GM21576 (cell line): Measurements from ENCODE around the gene CCNF.

Experiments
- ATAC-seq: cut with Tn5 transposase; IDR thresholded peaks from one replicate; pipeline ENCODE4 v1.9.1; 2021; ENCODE audit warnings: mild to moderate bottlenecking, moderate library complexity; ENCODE audit not compliant: unreplicated experiment

Gene CCNF

DNA sequence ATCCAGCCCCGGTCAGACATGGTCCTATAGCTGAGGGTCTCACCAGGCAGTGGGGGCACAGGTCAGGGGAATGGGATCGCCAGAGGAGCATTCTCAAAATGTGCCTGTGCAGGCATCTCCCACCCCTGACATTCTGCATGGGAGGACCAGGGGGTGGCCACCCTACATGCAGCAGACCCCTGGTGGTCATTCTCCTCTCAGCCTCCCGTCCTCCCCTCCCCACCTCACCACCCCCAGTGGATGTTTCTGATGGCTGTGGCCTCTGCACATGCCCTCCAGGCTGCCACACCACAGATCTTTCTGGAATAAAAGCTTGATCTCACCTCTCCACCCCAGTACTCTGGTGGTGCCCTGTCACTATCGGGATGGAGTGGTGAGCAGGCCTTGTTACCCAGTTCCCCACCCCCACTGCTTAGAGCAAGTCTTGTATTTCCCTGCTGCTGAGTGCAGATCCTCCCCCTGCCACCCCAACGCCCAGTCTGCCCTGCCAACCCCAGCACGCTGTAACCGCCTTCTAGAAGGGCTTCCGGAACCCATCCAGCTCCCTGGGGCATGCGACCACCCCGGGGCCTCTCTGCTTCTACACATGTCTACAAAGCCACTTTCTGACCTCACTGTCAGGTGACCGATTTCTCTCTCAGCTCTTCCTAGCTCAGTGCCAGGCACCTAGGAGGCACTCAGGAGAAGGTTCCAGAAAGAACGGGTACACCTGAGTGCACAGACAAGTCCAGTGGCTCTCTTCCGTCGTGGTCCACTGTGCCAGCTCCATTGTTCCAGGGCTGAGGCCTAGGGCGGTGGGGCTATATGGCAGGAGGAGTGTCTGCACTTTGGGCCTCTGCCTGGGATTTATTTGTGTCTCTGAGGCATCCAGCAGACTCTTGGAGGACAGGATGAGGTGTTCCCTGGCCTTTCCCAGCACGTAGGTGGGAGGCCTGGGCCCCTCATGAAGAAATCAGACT, 55.0 kb downstream of the CCNF start:
- ATAC-seq = no peak

DNA sequence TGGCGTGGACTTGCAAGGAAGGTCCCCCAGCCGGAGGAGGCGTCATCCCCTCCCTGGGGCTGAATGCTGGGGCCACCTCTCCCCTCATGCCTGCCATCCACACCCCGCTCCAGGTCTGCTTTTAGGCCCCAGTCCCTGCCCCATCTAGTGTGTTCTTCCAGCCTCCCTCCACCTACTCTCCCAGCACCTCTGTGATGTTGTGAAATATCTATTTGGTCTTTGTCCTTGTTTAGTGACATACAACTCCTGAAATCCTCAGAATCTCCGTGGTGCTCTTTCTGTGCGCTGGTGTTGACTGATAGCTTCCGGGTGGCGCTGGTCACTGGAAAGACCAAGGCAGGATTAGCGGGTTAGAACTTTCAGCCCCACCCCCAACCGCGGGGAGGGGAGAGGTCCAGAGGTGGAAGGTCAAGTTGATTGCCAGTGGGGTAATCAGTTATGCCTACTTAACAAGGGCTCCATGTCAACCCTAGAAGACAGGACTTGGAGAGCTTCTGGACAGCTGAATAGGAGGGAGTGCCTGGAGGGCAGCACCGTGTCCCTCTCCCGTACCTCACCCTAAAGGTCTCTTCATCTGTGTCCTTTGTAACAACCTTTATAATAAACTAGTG, 55.8 kb downstream of the CCNF start:
- ATAC-seq = no peak

DNA sequence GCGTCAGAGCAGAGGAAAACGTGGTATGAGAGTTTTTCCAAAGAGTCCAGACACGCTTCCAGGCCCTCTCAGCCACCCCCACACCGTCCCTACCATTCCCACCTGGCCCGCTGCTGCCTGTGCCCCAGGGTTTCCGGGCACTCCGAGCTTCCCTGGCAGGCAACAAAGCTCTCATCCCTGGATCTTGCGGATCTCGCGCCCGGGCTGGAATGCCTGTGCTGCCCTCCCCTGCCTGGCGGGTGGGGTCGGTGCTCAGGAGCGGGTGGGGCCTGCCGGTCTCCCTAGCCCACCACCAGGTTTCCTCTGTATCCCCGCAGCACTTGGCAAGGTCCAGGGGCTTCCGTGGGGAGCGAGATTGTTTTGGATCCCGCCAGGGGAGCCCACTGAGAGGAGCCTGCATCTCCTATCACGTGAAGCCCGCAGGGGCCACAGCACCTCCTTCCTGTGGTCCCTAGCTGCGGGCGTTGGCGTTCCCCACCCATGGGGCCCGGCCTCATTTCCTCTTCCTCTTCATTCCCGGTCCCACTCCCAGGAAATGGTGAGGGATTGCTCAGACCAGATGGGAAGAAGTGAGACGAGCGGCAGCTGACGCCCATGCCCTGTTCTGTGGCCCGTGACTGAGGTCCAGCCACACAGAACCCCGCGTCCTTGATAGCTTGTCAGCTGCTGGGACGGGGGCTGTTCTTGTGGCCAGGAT, 56.7 kb downstream of the CCNF start:
- ATAC-seq = no peak

DNA sequence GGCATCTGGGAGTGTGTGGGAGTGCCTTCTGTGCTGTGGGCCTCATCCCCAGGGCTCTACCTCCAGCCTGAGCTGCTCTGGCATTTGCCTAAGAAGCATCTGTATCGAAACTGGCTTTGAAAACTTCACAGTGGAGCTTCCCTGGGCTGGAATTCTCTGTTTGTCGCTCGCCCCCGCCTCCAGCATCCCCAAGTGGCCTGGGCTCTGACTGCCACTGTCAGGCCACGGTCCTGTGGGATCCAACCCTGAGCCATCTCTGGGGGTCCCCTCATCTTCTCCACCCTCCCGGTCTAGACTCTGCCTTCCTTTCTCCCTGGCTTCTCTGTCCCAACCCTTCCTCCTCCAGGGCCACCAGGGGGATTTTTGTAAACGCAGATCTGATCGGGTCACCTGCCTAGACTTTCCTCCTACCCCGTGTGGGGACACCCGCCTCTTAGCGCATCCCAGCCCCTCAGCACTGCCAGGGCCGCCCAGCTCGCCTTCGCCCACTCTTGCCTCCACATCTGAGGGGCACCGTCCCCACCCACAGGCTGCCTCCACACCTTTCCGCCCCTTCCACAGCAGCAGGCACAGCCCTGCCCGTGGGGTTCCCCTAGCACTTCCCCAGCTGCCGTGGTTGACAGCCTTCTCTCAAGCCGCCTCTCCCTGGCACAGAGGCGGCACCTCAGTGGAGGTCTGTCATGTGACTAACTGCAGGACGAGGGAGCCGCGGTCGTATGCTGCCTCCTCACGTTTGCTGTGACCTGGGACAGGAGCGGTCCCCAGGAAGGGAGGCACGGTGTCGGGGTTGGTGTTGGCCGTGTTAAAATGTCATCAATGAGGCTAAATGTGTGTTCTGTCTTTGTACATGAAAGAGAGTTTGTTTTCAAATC, 57.6 kb downstream of the CCNF start:
- no peak for ATAC-seq

DNA sequence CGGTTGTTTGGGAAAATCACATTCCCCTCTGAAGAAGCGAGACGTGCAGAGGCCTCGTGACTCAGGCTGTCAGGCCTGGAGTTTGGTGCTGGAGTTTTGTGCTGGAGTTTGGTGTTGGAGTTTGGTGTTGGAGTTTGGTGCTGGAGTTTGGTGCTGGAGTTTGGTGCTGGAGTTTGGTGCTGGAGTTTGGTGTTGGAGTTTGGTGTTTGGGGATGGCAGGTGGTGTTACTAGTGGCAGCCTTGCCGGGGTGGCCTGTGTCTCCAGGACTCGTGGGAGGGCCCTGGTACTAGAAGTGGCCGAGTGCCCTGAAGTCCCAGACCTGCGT, 58.2 kb downstream of the CCNF start:
- ATAC-seq = no peak

DNA sequence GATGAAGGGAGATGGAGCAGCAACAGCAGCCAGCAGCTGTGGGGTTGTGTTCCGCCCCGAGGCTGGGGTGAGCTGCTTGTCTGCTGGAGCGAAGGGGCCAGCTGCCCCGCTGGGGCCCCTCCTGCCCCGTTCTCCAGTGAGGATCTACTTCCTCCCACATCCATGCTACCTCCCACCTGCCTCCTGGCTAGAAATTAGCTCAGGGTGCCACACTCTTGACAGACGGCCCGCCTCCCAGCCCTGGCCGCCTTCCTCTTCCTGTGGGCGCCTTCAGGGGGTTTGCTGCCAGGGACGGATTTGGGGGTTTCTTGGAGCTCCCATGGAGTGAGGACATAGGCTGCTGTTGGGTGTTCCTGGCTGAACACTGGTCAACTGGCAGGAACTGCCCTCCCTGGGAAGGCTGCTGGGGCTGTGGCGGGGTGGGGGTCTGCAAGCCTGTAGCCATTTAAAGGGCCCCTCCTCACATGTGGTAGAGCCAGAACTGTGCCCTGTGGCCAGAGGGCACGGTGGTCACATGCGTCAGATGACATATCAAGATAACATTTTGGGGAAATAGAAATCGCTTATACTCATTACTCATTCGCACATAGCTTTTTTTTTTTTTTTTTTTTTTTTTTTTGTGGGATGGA, 58.8 kb downstream of the CCNF start:
- ATAC-seq = no peak

DNA sequence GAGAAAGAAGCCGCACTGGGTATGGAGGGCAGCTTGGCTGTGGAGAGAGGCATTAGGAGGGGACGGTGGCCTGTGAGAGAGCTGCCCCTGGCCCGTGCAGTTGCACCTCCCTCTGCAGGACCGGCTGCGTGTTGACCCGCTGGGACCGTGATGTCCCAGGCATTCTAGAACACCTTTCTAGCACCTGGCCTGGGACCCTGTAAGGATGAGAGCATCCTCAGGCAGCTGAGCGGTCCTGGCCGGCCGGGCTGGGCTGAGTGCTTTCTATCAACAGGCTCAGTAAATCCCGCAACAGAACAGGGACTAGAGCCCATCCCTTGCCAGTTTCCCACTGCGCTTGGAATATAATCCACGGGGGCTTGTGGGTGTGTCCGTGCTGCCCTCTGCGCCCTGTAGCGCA, 60.3 kb downstream of the CCNF start:
- ATAC-seq = no peak

DNA sequence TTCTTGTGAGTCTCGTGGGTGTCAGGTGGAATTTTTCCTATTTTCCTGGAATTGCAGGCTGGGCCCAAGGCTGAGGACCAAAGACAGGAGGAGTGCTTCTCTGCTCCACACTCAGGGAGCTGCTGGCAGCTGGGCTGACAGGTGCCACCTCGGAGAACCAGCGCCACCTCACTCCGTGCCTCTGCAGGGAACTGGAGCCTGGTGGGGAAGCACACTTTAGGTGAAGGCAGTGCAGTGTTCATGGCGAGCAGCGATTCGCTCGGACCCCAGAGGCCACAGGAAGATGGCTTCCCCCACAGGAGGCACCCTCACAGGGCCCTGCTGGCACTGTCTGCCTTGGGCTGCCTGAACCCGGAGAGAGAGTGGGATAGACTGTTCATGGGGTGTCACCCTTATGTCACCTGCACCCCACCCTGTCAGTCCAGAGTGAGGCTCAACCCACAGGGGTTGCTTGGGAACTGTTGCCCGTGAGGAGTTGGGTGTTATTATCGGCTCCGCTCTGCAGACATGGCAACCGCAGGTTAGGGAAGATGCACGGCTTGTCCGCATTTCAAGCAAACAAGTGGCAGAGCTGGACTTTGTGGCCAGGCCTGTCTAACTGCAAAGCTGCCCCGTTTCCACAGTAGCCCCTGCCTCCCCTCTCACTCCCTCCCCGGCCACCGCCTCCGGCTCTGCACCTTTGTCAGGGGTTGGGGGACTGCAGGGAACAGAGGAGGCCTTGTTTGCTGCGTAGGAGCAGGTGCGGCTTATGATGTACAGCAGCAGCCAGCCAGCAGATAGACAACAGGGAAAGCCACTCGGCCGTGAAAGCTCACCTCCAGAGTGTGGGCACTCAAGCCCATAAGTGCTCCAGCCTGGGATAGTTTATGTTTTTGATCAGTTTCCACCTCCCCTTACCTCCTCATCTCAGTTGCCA, 61.2 kb downstream of the CCNF start:
- ATAC-seq = no peak

DNA sequence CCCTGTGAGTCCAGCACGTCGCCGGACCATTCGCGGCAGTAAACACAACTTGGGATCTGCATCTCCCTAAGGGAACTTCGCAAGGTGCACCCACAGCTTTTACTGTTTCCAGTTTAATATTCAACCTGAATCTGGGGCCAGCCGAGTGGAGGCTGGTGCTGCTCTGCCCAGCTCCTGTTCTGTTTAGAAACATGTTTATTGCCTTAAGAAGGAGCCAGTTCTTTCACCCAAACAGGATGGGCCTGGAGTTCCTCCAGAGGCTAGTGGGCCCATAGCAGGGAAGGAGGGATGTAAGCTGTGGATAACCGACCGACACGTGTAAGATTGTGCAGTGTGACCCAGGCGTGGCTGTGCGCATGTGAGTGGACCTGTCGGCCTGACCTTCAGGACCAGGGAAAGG, 63.0 kb downstream of the CCNF start:
- ATAC-seq = no peak

DNA sequence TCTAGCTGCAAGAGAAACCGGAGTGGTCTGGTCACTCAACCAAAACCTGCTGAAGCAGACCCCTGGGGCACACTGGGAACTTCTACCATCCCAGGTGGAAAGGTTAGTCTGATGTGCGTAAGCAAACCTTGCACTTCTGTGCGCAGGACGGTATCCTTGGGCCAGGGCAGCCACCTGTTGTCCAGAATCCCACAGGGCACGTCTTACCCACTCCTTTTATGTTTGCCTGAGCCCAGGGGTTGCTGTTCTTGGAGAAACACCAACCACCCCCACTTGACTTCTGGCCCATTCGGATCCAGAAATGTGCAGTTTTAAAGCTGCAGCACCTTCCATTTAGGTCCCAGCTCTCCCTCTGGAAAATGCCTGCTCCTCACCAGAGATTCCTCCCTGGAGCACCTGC, 64.4 kb downstream of the CCNF start:
- ATAC-seq = no peak

DNA sequence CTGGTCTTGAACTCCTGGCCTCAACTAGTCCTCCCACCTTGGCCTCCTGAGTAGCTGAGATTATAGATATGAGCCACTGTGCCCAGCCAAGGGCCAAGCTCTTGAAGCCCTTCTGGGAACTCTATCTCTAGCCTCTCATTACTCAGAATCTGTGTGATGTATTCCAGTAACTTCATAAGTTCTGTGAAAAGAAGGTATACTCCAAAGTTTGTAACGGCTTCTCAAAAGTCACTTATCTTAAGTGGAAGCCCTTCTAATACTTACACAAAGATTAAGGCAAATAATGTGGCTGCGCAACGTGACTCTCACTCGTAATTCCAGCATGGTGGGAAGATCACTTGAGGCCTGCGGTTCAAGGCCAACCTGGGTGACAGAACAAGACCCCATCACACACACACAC, 65.4 kb downstream of the CCNF start:
- ATAC-seq = no peak

DNA sequence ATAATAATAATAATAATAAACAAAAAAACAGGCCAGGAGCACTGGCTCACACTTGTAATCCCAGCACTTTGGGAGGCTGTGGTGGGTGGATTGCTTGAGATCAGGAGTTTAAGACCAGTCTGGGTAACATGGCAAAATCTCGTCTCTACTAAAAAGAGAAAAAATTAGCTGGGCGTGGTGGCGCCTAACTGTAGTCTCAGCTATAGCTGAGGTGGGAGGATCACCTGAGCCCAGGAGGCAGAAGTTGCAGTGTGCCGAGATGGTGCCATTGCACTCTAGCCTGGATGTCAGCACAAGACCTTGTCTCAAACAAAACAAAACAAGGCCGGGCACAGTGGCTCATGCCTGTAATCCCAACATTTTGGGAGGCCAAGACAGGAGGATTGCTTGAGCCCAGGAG, 65.8 kb downstream of the CCNF start:
- no peak for ATAC-seq

DNA sequence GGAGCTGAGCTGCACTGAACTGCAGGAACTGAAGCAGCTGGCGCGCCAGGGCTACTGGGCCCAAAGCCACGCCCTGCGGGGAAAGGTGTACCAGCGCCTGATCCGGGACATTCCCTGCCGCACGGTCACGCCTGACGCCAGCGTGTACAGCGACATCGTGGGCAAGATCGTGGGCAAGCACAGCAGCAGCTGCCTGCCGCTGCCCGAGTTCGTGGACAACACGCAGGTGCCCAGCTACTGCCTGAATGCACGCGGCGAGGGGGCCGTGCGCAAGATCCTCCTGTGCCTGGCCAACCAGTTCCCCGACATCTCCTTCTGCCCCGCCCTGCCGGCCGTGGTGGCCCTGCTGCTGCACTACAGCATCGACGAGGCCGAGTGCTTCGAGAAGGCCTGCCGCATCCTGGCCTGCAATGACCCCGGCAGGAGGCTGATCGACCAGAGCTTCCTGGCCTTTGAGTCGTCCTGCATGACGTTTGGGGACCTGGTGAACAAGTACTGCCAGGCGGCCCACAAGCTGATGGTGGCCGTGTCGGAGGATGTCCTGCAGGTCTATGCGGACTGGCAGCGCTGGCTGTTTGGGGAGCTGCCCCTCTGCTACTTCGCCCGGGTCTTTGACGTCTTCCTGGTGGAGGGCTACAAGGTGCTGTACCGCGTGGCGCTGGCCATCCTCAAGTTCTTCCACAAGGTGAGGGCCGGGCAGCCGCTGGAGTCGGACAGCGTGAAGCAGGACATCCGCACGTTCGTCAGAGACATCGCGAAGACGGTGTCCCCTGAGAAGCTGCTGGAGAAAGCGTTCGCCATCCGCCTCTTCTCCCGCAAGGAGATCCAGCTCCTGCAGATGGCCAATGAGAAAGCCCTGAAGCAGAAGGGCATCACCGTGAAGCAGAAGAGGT, 67.2 kb downstream of the CCNF start:
- ATAC-seq = no peak

DNA sequence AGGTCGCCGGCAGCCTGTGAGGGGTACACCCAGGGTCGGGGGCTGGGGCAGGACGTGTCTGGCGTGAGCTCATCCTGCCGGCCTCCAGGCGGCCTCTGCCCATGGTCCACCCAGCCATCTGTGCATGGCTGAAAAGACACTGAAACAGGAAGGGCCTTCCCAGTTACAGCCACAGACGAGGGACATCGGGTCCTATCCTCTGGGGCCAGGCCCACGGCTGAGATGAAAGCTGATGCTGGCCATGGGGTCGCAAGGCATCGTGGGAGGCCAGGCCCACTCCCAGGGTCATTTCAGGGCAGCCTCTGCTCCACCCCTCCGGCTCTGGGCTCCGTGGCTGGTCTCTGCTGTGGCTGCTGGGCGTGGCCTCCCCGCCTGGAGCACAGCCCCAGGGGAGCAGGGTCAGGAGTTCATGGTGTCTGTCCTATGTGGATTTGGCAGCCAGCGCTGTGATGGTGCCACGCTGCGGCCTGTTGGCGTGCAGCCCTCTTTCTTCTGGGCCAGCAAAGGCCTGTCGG, 67.9 kb downstream of the CCNF start:
- no peak for ATAC-seq

DNA sequence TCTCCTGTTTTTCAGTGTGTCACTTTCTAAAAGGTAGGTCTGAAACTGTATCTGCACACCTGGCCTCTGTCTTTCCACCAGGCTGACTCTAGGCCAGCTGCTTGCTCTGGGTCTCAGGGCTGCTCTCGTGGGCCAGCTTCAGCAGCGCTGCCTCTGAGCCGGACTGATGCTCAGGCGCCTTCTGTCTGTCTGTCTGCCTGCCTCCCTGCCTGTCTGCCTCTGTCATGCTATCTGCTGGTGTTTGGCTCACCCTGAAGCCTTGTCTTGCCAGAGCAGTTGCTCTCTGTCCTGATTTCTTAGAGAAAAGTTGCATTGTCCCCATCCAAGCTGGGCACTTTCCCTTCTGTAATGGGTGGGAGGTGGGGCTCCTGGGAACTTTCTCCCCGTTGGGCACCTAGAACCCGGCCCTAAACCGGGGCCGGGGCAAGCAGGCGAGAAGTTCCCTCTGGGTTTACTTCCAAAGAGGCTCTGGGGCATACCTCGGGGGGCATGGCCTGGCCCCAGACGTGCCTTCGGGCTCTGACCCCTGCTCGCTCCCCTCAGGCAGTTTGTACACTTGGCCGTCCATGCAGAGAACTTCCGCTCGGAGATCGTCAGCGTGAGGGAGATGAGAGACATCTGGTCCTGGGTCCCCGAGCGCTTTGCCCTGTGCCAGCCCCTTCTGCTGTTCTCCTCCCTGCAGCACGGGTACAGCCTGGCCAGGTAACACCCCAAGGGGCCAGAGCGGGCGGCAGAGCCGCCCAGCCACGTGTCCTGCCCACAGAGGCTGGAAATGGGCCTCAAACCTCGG, 68.6 kb downstream of the CCNF start:
- ATAC-seq = no peak

DNA sequence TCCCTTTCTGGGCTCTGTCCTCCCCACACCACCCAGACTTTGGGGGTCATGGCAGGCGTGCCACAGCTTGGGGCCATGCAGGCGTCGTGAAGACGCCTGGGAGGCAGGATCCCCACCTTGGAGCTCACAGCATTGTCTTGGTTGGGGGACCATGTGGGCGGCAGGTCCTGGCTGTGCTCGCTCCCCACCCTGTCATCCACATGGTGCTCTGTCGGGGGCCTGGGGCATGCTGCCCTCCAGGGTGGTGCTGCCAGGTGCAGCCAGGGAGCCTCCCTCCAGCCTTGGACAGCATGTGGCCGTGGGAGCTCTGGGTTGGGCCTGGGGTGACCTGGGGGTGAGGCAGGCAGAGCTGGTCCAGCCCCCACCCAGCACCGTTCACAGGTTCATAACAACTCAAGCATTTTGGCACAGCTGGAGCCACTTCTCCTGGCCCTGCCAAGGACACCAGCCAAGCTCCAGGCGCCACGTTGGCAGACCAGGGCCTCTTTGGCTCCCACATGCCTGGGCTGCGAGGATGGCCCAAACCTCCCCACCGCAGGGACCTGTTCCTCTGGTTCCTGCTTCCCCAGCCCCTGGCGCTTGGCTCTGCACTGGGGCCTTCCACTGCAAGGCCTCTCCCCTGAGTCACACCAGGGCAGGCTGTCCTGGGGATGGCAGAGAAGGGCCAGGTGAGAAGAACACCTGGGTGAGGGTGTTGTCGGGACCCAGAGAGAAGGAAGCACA, 69.4 kb downstream of the CCNF start:
- no peak for ATAC-seq

DNA sequence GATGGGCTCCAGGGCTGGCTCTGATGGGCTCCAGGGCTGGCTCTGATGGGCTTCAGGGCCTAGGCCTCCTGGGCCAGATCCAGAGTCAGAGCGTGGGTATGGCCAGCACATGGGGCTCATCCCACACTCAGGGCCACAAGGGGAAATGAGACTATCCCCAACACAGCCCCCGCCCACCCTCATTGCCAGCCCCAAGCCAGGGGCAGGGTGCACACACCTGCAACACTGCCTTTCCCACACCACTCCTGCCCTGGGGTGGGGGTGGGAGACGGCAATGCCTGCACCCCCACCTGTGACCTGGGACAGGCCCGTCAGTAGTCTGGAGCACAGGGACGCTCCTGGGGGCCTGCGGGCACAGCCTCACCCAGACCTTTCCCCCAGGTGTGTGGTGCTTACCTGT, 70.2 kb downstream of the CCNF start:
- ATAC-seq = no peak
